CD14-positive monocyte (primary cell): Measurements from ENCODE around the gene NIP7. TPM values are rescaled to one million over a fixed set of nuclear protein-coding genes. Genes with fewer than 3 reads are reported as not detected.
A peak's percentile ranks its signal among the peaks of the same experiment; 100 is the strongest.

Experiments used
- DNase-seq, 3 donors: peaks; one replicate each; pipeline ENCODE4 v3.0.0-alpha.2; 2011 to 2022
- H2AFZ ChIP-seq: 2 replicates; pipeline ENCODE4 v1.6.0; 2012; ENCODE audit warnings: mild to moderate bottlenecking, low read depth, low read length, inconsistent platforms; ENCODE audit not compliant: insufficient read depth, poor library complexity, severe bottlenecking
- H3K27ac ChIP-seq, 2 donors: 1 replicate in 1 of 2; 2 replicates in 1 of 2; pipeline ENCODE4 v1.5.1; 2012 to 2013; ENCODE audit warnings: low read length in 2 of 2, control low read depth in 1 of 2, inconsistent platforms in 1 of 2, low read depth in 1 of 2, mild to moderate bottlenecking in 1 of 2
- H3K27me3 ChIP-seq, 2 donors: one replicate each; pipeline versions ENCODE4 v1.6.0 to v1.6.1; 2011 to 2013; ENCODE audit warnings: low read length in 2 of 2; ENCODE audit not compliant: control insufficient read depth in 2 of 2, insufficient read depth in 2 of 2
- H3K36me3 ChIP-seq, 2 donors: replicated peaks in 1 of 2; 1 replicate in 1 of 2; 2 replicates in 1 of 2; pipeline versions ENCODE4 v1.5.1 to v1.6.1; 2012 to 2013; ENCODE audit warnings: low read length in 2 of 2, control low read depth in 1 of 2, inconsistent platforms in 1 of 2, mild to moderate bottlenecking in 1 of 2; ENCODE audit not compliant: insufficient read depth in 2 of 2, control insufficient read depth in 1 of 2
- H3K4me1 ChIP-seq, 2 donors: 1 replicate in 1 of 2; 2 replicates in 1 of 2; pipeline versions ENCODE4 v1.5.1 to v1.6.1; 2012 to 2013; ENCODE audit warnings: low read length in 2 of 2, control low read depth in 1 of 2, inconsistent platforms in 1 of 2, mild to moderate bottlenecking in 1 of 2, moderate library complexity in 1 of 2; ENCODE audit not compliant: insufficient read depth in 2 of 2, control insufficient read depth in 1 of 2
- H3K4me2 ChIP-seq: replicated peaks from 2 replicates; pipeline ENCODE3; 2012; ENCODE audit warnings: low read length, moderate library complexity, mild to moderate bottlenecking; ENCODE audit not compliant: poor library complexity, severe bottlenecking; ENCODE audit errors: extremely low read depth
- H3K4me3 ChIP-seq, 3 experiments: fragments of 200-600 bp in 1 of 3; sonication (generic) in 1 of 3; replicated peaks in 1 of 3; 1 replicate in 2 of 3; 2 replicates in 1 of 3; pipeline ENCODE4 v1.5.1; 2011 to 2013; ENCODE audit warnings: low read length in 3 of 3, mild to moderate bottlenecking in 3 of 3, control low read depth in 2 of 3, low read depth in 2 of 3, inconsistent platforms in 1 of 3, moderate library complexity in 1 of 3
- H3K79me2 ChIP-seq: 2 replicates; pipeline ENCODE4 v1.6.0; 2012; ENCODE audit warnings: mild to moderate bottlenecking, control low read depth, inconsistent platforms, low read length, moderate library complexity; ENCODE audit not compliant: insufficient read depth
- H3K9ac ChIP-seq: 2 replicates; pipeline ENCODE4 v1.6.0; 2017; ENCODE audit warnings: low read length, mild to moderate bottlenecking; ENCODE audit not compliant: insufficient read depth, poor library complexity, severe bottlenecking
- H3K9me3 ChIP-seq, 2 donors: replicated peaks in 1 of 2; 1 replicate in 1 of 2; 2 replicates in 1 of 2; pipeline versions ENCODE4 v1.5.1 to v1.6.1; 2012 to 2013; ENCODE audit warnings: low read length in 2 of 2, control low read depth in 1 of 2; ENCODE audit not compliant: control insufficient read depth in 1 of 2, insufficient read depth in 1 of 2
- H4K20me1 ChIP-seq: 2 replicates; pipeline ENCODE4 v1.6.0; 2012; ENCODE audit warnings: mild to moderate bottlenecking, low read length, control low read depth, moderate library complexity; ENCODE audit not compliant: insufficient read depth
- H3K27ac Mint-ChIP-seq, 7 donors: one replicate each; pipeline ENCODE4 v1.8.0; 2020; ENCODE audit warnings: mild to moderate bottlenecking in 7 of 7, mixed read lengths in 7 of 7, moderate library complexity in 6 of 7, inconsistent platforms in 2 of 7
- H3K27me3 Mint-ChIP-seq, 3 donors: one replicate each; pipeline ENCODE4 v1.8.0; 2021 to 2022; ENCODE audit warnings: low read depth in 3 of 3, mild to moderate bottlenecking in 3 of 3, mixed read lengths in 3 of 3, moderate library complexity in 3 of 3, inconsistent platforms in 1 of 3
- H3K36me3 Mint-ChIP-seq, 2 donors: one replicate each; pipeline ENCODE4 v1.8.0; 2020; ENCODE audit warnings: mixed read lengths in 2 of 2, inconsistent platforms in 1 of 2, mild to moderate bottlenecking in 1 of 2
- H3K4me1 Mint-ChIP-seq: one replicate; pipeline ENCODE4 v1.8.0; 2020; ENCODE audit warnings: mild to moderate bottlenecking, mixed read lengths
- H3K4me3 Mint-ChIP-seq, 2 donors: one replicate each; pipeline ENCODE4 v1.8.0; 2020; ENCODE audit warnings: mild to moderate bottlenecking in 2 of 2, mixed read lengths in 2 of 2, moderate library complexity in 1 of 2
- H3K9me3 Mint-ChIP-seq, 7 donors: one replicate each; pipeline ENCODE4 v1.8.0; 2020 to 2022; ENCODE audit warnings: mixed read lengths in 7 of 7, mild to moderate bottlenecking in 6 of 7, moderate library complexity in 6 of 7, inconsistent platforms in 2 of 7
- CTCF ChIP-seq: fragments of 200-600 bp; IDR thresholded peaks from one replicate; pipeline ENCODE4 v1.8.0; 2022; ENCODE audit warnings: antibody characterized with exemption, mild to moderate bottlenecking
- WGBS: methylation state at CpG from one replicate; pipeline ENCODE4 v1.1.5; 2013; ENCODE audit warnings: missing lambda C conversion rate; ENCODE audit not compliant: insufficient coverage; 5-methylcytosine and 5-hydroxymethylcytosine counted together
- intact Hi-C, 2 donors: fragments of 100-400 bp; cut with micrococcal nuclease; formaldehyde crosslinking; loops; one replicate each; pipeline versions ENCODE4 v1.15.0 to v1.15.1; 2023
- polyA plus RNA-seq, 3 donors: library from polyadenylated mRNA; depleted of rRNA in 1 of 3; unstranded in 2 of 3; stranded (reverse) in 1 of 3; fragments of 300-500 nt in 2 of 3; fragments of >200 nt in 1 of 3; fragmentation: Illumina TruSeq in 2 of 3; gene quantifications; 1 replicate in 2 of 3; 2 replicates in 1 of 3; pipeline ENCODE4 v1.2.3, GENCODE V29; 2012 to 2021

NIP7 gene
- polyA plus RNA-seq, 3 donors = 3.0 to 16.4 (median 14.2) TPM

- no peak overlapping the region for H3K9ac ChIP-seq
- peaks cover 10% of the 10 kb centered on the region for H4K20me1 ChIP-seq
- H3K27ac ChIP-seq = no peak overlapping the region
- peaks cover 13 to 14% of the 10 kb centered on the region in 2 donors for H3K4me1 ChIP-seq
- intact Hi-C loops = no loop called here
- H2AFZ ChIP-seq = no peak overlapping the region
- H3K79me2 ChIP-seq = peaks cover 16% of the 10 kb centered on the region
- WGBS = no CpG with 5 or more reads among the region's 2 CpGs
- H3K36me3 ChIP-seq = no peaks in the 10 kb centered on the region
- H3K27ac Mint-ChIP-seq = no peak overlapping the region
- H3K4me1 Mint-ChIP-seq = peaks cover 12% of the 10 kb centered on the region
- TF ChIP-seq CTCF = no peak
- no peak overlapping the region for H3K4me3 ChIP-seq
- no peaks in the 10 kb centered on the region for H3K9me3 Mint-ChIP-seq
- H3K4me3 Mint-ChIP-seq = no peak overlapping the region
- H3K36me3 Mint-ChIP-seq = peaks cover 0 to 6% of the 10 kb centered on the region in 2 donors
- H3K27me3 ChIP-seq = no peaks in the 10 kb centered on the region
- DNase-seq = no peak
- H3K4me2 ChIP-seq = no peak overlapping the region
- H3K27me3 Mint-ChIP-seq = peaks cover 3 to 16% (median 5%) of the 10 kb centered on the region in 3 donors
- H3K9me3 ChIP-seq = no peaks in the 10 kb centered on the region
Observed at GRCh38 chr16:69307856-69308255, 31.7 kb upstream of the NIP7 start.

- Histone ChIP-seq H3K9ac (no peak overlapping the region), H2AFZ (no peak overlapping the region), H3K79me2 (peaks cover 30% of the 10 kb centered on the region), H3K27me3 (no peaks in the 10 kb centered on the region), H3K4me3 (no peak overlapping the region), H3K4me2 (no peak overlapping the region), H3K36me3 (peaks cover 0 to 14% of the 10 kb centered on the region in 2 donors), H4K20me1 (peaks cover 25% of the 10 kb centered on the region), H3K4me1 (peaks cover 13 to 14% of the 10 kb centered on the region in 2 donors), H3K9me3 (no peaks in the 10 kb centered on the region), H3K27ac (no peak overlapping the region)
- TF ChIP-seq CTCF = no peak
- WGBS = 91% methylated on average over 7 of the region's 12 CpGs
- peaks cover 3 to 14% (median 5%) of the 10 kb centered on the region in 3 donors for H3K27me3 Mint-ChIP-seq
- peaks cover 5 to 19% of the 10 kb centered on the region in 2 donors for H3K36me3 Mint-ChIP-seq
- peaks cover 15% of the 10 kb centered on the region for H3K4me1 Mint-ChIP-seq
- no peak overlapping the region for H3K4me3 Mint-ChIP-seq
- intact Hi-C loops = no loop called here
- DNase-seq = no peak
- H3K9me3 Mint-ChIP-seq = no peaks in the 10 kb centered on the region
- H3K27ac Mint-ChIP-seq = peak overlapping the region in 2 of 7 donors; percentile 9 to 51
Observed at GRCh38 chr16:69309316-69309715, 30.3 kb upstream of the NIP7 start.
